ENCODE measurements around the gene SND1. TPM values are rescaled to one million over a fixed set of nuclear protein-coding genes. Genes with fewer than 3 reads are reported as not detected.

SND1 gene
- total and polyA plus RNA-seq, 2 of the 4 experiments (the other 2 are of a cell fraction): 154 to 294 TPM

DNA sequence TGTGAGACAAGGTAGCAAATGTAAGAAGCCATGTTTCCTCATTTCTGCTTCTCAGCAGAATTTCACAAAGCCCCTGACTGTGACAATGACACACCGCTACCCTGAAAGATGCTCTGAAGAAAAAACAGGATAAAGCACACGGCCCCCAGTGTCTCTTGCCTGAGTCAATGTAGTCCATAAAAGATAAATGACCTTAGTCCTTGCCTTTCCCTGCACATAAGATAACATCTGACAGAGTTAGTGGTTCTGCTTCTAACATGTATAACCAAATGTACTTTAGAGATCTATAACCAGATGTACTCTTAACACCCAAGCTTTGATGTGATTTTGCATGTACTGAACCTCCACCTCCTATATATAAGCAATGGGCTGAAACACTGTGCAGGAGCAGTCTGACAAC is 3.0 kb upstream of the SND1 start:
- H3K9ac ChIP-seq (ENCODE audit: low read depth, low read length): no peak overlapping the region
- H2BK15ac ChIP-seq (ENCODE audit: low read depth, low read length): no peak overlapping the region
- intact Hi-C loops (cut with micrococcal nuclease) (no loop called here), in situ Hi-C loops (cut with MboI; ENCODE audit: low sequenced_read_pairs) (no loop called here), dilution Hi-C loops (cut with HindIII; ENCODE audit: low sequenced_read_pairs, unreplicated experiment) (no loop called here)
- no peak overlapping the region for H3K18ac ChIP-seq (ENCODE audit: low read depth, low read length)
- no peak overlapping the region for H3K56ac ChIP-seq (ENCODE audit: extremely low read depth, insufficient read depth, low read length)
- no TSS peak for BruUV-seq (replicated peaks)
- H2BK5ac ChIP-seq (ENCODE audit: low read depth, low read length, poor library complexity, severe bottlenecking): no peak overlapping the region
- ChIA-PET CTCF (no interaction called here), POLR2A (ENCODE audit: unreplicated experiment) (no interaction called here)
- no peaks in the 10 kb centered on the region for H3K9me3 ChIP-seq (ENCODE audit: control insufficient read depth, insufficient read depth, low read length)
- H2AK9ac ChIP-seq (replicated peaks; ENCODE audit: low read depth, low read length, poor library complexity): no peak overlapping the region
- H3K27me3 ChIP-seq (ENCODE audit: control insufficient read depth, insufficient read depth, low read length): no peaks in the 10 kb centered on the region
- no peak overlapping the region for H3K23ac ChIP-seq (ENCODE audit: low read depth, low read length)
- no peak for DNase-seq
- no peak overlapping the region for H4K91ac ChIP-seq (ENCODE audit: insufficient read depth, low read depth, low read length)
- no peak overlapping the region for H3K4ac ChIP-seq (ENCODE audit: low read depth, low read length)
- peaks cover 6% of the 10 kb centered on the region for H3K4me1 ChIP-seq (ENCODE audit: control insufficient read depth, insufficient read depth, low read length)
- no peak overlapping the region for H3K4me2 ChIP-seq (ENCODE audit: low read depth, low read length)
- no peak for TF ChIP-seq CEBPB (IDR thresholded peaks at IDR 0.05; ENCODE audit: low read depth, low read length)
- no peak for TF ChIP-seq RCOR1 (IDR thresholded peaks at IDR 0.05; ENCODE audit: insufficient replicate concordance, low read length)
- TF ChIP-seq RFX5 (IDR thresholded peaks at IDR 0.05; ENCODE audit: low read depth, low read length): no peak
- TF ChIP-seq FOS (IDR thresholded peaks at IDR 0.05; ENCODE audit: low read depth, low read length): no peak
- no peak for TF ChIP-seq POLR2A (IDR thresholded peaks at IDR 0.05; ENCODE audit: low read depth, low read length)
- no peak for TF ChIP-seq RAD21 (IDR thresholded peaks at IDR 0.05; ENCODE audit: low read length)
- no peak for TF ChIP-seq NFE2L2 (IDR thresholded peaks at IDR 0.05; ENCODE audit: low read depth, low read length)
- TF ChIP-seq, protein P1, sequence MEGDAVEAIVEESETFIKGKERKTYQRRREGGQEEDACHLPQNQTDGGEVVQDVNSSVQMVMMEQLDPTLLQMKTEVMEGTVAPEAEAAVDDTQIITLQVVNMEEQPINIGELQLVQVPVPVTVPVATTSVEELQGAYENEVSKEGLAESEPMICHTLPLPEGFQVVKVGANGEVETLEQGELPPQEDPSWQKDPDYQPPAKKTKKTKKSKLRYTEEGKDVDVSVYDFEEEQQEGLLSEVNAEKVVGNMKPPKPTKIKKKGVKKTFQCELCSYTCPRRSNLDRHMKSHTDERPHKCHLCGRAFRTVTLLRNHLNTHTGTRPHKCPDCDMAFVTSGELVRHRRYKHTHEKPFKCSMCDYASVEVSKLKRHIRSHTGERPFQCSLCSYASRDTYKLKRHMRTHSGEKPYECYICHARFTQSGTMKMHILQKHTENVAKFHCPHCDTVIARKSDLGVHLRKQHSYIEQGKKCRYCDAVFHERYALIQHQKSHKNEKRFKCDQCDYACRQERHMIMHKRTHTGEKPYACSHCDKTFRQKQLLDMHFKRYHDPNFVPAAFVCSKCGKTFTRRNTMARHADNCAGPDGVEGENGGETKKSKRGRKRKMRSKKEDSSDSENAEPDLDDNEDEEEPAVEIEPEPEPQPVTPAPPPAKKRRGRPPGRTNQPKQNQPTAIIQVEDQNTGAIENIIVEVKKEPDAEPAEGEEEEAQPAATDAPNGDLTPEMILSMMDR (conservative IDR thresholded peaks at IDR 0.05; ENCODE audit: low read depth, low read length): no peak
- H3K4me3 ChIP-seq (ENCODE audit: insufficient read depth, low read depth, low read length): no peak overlapping the region
- H4K5ac ChIP-seq (ENCODE audit: low read depth, low read length): no peak overlapping the region
- H3K9me1 ChIP-seq (ENCODE audit: insufficient read depth, low read length): 0 out of 2 replicates have a peak, but pooled peaks cover 4% of the 10 kb centered on the region
- H4K20me1 ChIP-seq (ENCODE audit: insufficient read depth, low read length): peaks cover 19% of the 10 kb centered on the region; the same call in 1 of the 2 replicates
- H3K14ac ChIP-seq (replicated peaks; ENCODE audit: low read depth, low read length): no peak overlapping the region
- H2BK20ac ChIP-seq (ENCODE audit: low read depth, low read length): no peak overlapping the region
- WGBS, 2 experiments (ENCODE audit: extremely low coverage in 2 of 2, insufficient read length in 1 of 2): 100% methylated on average over 1 of the region's 2 CpGs; no CpG with 5 or more reads in 1 of the 2 experiments
- H2AK5ac ChIP-seq (ENCODE audit: low read depth, low read length): no peak overlapping the region
- H3K79me1 ChIP-seq (ENCODE audit: low read depth in 1 of 2, low read length in 2 of 2): peaks cover 12 to 28% of the 10 kb centered on the region in 2 experiments; a peak in 3 of 4 replicates
- H4K8ac ChIP-seq (ENCODE audit: low read depth in 2 of 2, low read length in 2 of 2): no peak overlapping the region
- no peak overlapping the region for H2BK120ac ChIP-seq (ENCODE audit: low read depth, low read length)
- H3K36me3 ChIP-seq (ENCODE audit: control insufficient read depth, insufficient read depth, low read length): no peaks in the 10 kb centered on the region
- no peak for ATAC-seq (ENCODE audit: low read depth)
- no peak overlapping the region for H3K27ac ChIP-seq (ENCODE audit: insufficient read depth, low read length)
- no peak overlapping the region for H2AFZ ChIP-seq (replicated peaks; ENCODE audit: low read length, poor library complexity)
